ENCODE measurements around the gene SLC25A30.
"Not testable (repeated sequence)": the region's sequence is repeated elsewhere in the genome, so short reads cannot be mapped to it uniquely, and the experiment has no call there.

The SLC25A30 gene

DNA sequence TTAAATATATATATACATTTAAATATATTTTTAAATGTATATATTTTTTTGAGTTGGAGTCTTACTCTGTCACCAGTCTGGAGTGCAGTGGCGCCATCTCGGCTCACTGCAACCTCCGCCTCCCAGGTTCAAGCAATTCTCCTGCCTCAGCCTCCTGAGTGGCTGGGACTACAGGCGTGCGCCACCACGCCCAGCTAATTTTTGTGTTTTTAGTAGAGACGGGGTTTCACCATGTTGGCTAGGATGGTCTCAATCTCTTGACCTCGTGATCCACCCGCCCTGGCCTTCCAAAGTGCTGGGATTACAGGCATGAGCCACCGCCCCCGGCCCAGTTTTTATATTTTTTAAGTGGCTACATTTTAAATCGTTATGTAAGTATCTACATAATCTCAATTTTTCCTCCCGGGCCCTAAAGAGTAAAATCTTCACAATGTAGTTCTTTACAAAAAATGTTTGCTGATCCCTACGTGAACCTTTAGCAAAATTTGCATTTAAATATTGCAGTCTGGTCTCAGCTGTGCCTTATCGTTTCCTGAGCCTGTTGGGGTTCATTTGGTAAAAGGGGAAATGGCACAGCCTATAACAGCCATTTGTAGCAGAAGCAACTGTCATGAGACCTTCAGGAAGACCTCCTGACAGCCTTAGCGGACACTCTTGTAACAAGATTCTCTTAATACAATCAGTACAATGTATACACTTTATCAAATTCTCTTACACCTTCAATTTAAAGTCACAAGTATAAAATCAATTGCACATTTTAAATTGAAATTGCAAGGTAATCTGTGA is 8.1 kb upstream of the SLC25A30 start:
- DNase-seq, result not testable (repeated sequence)

- no peak for DNase-seq
Measured at GRCh38 chr13:45422731-45423292, 4.6 kb upstream of the SLC25A30 start.

GRCh38 chr13:45419945-45420344 is 1.8 kb upstream of the SLC25A30 start:
- no peak for DNase-seq

- not testable (repeated sequence) for DNase-seq
Measured at GRCh38 chr13:45419389-45419788, 1.2 kb upstream of the SLC25A30 start.

DNA sequence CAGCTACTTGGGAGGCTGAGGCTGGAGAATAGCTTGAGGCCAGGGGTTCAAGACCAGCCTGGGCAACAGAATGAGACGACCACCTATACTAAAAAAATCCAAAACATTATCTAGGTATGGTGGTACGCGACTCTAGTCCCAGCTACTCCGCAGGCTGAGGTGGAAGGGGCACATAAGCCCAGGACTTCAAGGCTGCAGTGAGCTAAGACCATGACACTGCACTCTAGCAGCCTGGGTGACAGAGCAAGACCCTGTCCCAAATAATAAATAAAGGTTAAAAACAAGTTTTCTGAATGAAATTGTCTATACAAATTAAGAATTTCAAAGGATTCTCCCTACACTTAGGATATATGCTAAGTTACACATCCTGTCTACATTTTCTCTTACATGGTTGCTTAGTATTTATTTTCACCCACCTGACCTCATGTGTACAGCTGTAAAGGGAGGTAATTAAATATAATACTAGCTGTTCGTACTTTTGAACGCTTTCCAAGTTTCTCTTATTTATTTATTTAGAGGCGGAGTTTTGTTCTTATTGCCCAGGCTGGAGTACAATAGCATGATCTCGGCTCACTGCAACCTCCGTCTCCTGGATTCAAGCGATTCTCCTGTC is 1.6 kb downstream of the SLC25A30 start:
- no peak for DNase-seq

GRCh38 chr13:45415112-45415511 is 3.1 kb downstream of the SLC25A30 start:
- DNase-seq, result no peak

GRCh38 chr13:45413826-45414307 is 4.3 kb downstream of the SLC25A30 start:
- DNase-seq, result no peak

DNA sequence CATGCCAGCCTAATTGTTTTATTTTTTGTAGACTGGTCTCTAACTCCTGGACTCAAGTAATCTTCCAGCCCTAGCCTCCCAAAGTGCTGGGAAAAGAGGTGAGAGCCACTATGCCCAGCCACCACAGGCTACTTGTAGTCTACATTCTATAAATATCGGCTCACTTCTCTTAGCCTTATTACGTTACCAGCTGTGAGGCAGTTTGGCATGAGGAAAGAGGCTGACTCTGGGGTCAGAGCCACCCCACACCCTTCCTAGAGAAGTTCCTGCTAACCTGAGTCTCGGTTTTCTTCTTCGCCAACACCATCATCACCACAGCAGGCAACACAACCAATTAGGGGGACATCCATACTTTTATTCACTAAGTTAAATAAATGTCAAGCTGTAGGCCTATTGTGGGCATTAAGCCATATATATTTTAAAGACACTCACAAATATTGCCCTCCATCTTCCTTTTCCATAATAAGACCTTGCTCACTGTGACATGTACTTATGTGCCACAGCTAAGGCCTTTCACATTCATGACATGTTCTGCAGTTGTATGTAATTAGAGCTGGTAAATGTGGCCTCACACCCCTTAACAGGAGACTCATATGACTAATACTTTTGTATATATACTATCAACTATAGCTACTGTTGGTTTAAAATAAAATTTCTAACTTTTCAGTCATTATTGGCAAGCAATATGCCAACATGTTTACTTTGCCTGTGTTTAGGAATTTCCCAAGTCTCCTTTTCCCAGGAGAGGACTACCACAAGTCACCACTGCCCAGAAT is 5.7 kb downstream of the SLC25A30 start:
- no peak for DNase-seq

- DNase-seq, result no peak
Measured at GRCh38 chr13:45411631-45412030, 6.5 kb downstream of the SLC25A30 start.

GRCh38 chr13:45411221-45411620 is 7.0 kb downstream of the SLC25A30 start:
- DNase-seq, result no peak

GRCh38 chr13:45410466-45410865 is 7.7 kb downstream of the SLC25A30 start:
- no peak for DNase-seq

GRCh38 chr13:45410001-45410400 is 8.2 kb downstream of the SLC25A30 start:
- DNase-seq, result no peak

DNA sequence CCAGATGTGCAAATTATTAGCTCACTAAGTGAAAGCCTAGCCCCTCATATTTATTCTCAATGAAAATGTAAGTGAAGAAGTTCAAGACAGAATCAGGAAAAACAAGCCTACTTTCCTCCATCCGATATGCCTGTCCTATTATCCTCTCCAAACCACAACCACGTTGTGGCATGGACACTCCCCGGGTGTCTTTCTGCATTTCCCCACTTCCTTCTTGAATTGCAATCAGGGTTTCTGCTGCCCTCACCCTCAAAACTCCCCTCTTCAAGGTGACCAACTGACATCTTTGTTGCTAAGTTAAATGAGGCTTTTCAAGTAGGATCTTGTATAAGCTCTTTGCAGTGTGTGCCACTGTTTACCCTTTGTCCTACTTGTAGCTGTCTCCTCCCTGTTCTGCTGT is 11.8 kb downstream of the SLC25A30 start:
- no peak for DNase-seq

DNA sequence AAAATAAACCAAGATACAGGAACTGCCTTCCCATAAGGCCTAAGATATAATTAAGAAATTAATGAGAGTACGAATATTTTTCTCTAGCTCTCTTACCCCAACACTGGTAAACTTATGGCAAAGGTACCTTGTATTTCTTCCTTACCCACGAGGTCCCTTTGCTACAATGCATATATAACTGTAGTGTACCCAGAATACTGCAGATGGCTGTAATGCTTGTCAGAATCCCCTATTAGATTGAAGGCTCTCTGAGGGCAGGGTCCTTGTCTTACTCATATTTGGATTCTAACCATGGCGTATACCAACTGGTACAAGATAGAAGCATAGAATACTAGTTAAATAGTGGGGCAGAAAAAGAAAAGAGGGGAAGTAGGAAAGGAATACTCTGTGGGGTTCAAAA is 15.1 kb downstream of the SLC25A30 start:
- no peak for DNase-seq

DNA sequence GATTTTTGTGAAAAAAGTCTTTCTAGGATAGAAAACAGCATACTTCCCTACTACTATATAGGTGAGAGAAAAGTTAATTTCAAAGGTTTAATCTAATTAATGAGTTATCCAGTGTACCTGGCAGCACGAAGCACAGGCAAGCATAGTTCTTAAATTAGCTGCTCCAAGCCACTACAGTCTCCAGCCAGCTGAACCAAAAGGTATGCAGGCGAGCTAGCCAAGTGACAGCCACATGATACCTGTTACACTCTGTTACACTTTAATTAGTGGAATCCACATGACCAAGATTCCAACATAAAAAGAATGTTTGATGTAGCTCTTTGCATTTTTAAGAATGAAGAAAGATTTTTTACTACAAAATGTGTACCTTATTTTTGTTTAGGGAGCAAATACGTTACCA is 15.5 kb downstream of the SLC25A30 start:
- no peak for DNase-seq

DNA sequence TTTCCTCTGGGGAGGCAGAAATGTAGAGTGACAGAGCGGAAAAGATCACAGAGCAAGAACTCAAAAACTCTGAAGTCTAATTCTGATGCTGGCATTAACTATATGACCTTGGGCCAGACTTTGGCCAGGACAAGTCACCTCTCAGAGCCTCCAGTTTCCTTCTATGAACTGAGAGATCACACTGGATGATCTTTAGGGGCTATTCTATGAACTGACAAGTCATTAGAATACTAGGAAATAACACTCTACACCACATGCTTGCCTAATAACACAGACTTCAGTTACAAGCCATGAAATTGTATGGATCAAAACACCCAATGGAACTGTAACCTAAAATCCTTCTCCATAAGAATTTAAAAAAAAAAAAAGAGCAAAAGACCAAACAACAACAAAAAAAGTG is 16.9 kb downstream of the SLC25A30 start:
- no peak for DNase-seq

DNA sequence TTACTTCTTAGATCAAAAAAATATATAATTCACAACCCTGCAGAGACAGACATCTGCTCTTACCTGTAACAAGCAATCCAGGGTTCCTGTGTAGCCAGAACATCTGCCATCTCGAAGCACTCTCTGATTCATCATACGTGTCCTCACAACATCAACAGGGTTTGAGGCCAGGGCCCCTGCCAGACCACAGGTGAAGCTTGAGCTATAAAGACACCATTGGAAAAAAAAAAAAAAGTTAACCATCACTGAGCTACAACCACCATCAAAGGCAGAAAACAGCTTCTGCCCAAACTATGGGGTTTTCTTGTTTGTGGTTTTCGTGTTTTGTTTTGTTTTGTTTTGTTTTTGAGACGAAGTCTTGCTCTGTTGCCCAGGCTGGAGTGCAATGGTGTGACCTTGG is 19.3 kb downstream of the SLC25A30 start:
- DNase-seq, result peak; percentile 17 to 51

- DNase-seq, result peak in 1 of 2 donors; percentile 13
Measured at GRCh38 chr13:45396533-45397095, 21.6 kb downstream of the SLC25A30 start.

DNA sequence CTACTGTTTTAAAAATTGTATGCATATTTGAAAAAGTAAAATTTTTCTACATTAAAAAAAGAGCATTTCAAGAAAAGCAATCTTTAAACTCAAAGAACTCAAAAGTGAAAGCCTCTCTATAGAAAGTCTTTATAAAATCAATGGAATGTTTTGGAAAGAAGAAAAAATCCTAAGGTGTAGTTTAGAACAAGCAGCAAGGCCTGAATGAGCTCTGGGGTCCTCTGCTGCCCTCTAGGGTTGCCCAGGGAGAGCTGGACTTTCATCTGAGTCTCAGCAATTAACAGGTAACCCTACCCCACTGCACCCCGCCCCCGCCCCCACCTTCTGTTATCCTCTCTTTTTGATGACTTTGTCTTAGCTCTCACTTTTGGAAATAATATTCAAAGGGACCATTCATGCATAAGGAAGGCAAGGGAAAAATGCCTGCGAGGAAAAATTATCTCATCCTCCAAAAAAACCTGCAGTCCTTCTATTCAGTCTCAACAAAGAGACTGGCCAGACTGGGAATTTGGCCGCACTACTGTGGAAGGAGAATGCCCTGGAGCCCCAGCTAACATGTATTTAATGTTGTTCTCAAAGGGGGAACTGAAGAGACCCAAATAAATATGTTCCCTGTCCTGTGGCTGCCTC is 24.1 kb downstream of the SLC25A30 start:
- DNase-seq, result peak; percentile 27 to 42

DNA sequence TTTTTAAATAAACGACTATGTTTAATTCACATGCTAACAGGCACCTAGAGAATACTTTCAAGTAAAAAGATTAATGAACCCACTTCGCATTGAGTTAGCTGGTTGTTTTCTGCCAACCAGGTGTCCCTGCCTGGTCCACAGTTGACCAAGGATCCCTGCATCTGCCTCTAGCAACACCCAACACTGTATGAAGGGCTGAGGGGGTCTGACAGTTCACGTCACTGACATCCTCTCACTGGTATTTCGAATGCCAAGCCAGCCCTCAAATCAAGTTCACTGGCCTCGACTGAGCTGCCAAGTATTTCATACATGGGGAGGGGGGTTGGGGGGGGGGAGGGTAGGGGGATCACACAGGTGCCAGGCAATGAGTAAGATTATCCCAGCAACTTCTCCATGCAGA is 25.4 kb downstream of the SLC25A30 start:
- no peak for DNase-seq

GRCh38 chr13:45391926-45392325 is 26.2 kb downstream of the SLC25A30 start:
- no peak for DNase-seq

DNA sequence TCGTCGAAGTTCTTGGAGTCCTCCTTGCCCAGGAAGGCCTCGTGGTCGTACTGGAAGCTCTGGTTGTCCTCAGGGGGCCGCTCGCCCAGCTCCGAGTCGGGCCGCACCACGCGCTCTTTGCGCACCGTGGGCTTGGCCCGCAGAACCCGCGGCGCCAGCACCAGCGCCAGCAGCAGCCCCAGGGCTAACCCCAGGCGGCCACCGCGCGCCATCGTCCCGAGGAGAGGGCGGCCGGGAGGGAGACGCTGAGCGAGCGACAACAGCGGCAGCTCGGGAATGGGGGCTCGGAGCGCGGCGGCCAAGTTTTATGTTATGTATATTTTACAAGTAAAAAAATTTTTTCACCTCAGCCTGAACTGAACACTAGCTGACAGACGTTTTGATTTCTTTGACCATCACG is 27.0 kb downstream of the SLC25A30 start:
- not testable (repeated sequence) for DNase-seq

Measured in CD4-positive, alpha-beta T cell treated with Interleukin-1 beta for 1 hour (primary cell).